Heart left ventricle (tissue), 13 donors: ENCODE data around the gene TAF11L4.
"Not testable (repeated sequence)": the region's sequence is repeated elsewhere in the genome, so short reads cannot be mapped to it uniquely, and the experiment has no call there.

ENCODE experiments used
- POLR2A ChIP-seq, 2 donors: fragments of 450-650 bp; IDR thresholded peaks; one replicate each; pipeline ENCODE4 v1.6.1; 2017; ENCODE audit warnings: antibody characterized with exemption in 2 of 2, mild to moderate bottlenecking in 2 of 2, moderate library complexity in 2 of 2
- TF ChIP-seq, protein P1 (sequence below), 12 donors: fragments of 200-600 bp; sonication (generic) in 4 of 12; IDR thresholded peaks; one replicate each; pipeline versions ENCODE4 v1.5.0 to v1.8.0; 2018 to 2022; ENCODE audit warnings: antibody characterized with exemption in 12 of 12, mild to moderate bottlenecking in 5 of 12
- donor health status: ischemic (EF 13 %, LVEDD 7.1; RV severe dilation, severe dysfunction).
- donor health status: DM: no; HTN: yes; CAD: no.
- donor health status: DM: no; HTN: no; CAD: no.
- donor health status: ischemic (EF 25% LVEDD 6.9; RV normal size, moderate dysfunction).
- donor health status: ischemic (EF 25% LVEDD 5.7; RV mildly dilated, moderate dysfunction).
- donor health status: ischemic (EF 35%, LVEDD 5.7; RV mildly dilated, moderate dysfunction).
- donor health status: nonischemic (EF 11% LVEDD 7.7; RV severe dilation, severe dysfunction).
- donor health status: DM: yes; HTN: yes; CAD: no.
- donor health status: PGD.
- donor health status: ischemic (EF 29% LVEDD 5.4; RV normal size, mild dysfunction).
- donor health status: nonischemic (EF 23%, LVEDD 6.1; RV moderate dilation, normal function).

DNA sequence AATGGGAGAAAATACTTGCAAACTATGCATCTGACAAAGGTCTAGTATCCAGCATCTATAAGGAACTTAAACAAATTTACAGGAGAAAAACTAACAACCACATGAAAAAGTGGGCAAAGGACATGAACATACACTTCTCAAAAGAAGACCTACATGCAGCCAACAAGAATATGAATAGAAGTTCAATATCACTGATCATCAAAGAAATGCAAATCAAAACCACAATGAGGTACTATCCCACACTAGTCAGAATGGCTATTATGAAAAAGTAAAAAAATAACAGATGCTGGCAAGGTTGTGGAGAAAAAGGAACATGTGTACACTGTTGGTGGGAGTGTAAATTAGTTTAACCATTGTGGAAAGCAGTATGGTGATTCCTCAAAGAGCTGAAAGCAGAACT lies 46.5 kb upstream of the TAF11L4 start:
- TF ChIP-seq, protein P1, sequence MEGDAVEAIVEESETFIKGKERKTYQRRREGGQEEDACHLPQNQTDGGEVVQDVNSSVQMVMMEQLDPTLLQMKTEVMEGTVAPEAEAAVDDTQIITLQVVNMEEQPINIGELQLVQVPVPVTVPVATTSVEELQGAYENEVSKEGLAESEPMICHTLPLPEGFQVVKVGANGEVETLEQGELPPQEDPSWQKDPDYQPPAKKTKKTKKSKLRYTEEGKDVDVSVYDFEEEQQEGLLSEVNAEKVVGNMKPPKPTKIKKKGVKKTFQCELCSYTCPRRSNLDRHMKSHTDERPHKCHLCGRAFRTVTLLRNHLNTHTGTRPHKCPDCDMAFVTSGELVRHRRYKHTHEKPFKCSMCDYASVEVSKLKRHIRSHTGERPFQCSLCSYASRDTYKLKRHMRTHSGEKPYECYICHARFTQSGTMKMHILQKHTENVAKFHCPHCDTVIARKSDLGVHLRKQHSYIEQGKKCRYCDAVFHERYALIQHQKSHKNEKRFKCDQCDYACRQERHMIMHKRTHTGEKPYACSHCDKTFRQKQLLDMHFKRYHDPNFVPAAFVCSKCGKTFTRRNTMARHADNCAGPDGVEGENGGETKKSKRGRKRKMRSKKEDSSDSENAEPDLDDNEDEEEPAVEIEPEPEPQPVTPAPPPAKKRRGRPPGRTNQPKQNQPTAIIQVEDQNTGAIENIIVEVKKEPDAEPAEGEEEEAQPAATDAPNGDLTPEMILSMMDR (IDR thresholded peaks at IDR 0.05): not testable (repeated sequence)
- not testable (repeated sequence) for TF ChIP-seq POLR2A (IDR thresholded peaks at IDR 0.05)
